HFFc6 (cell line): Measurements from ENCODE around the gene NBEAL2. TPM values are rescaled to one million over a fixed set of nuclear protein-coding genes. Genes with fewer than 3 reads are reported as not detected.

Source experiments
- DNase-seq: peaks from one replicate; pipeline ENCODE4 v3.0.0-alpha.2; 2018
- H3K27ac Mint-ChIP-seq: 2 replicates; pipeline ENCODE4 v1.8.0; 2020; ENCODE audit warnings: mild to moderate bottlenecking, mixed read lengths
- H3K27me3 Mint-ChIP-seq: 2 replicates; pipeline ENCODE4 v1.8.0; 2021; ENCODE audit warnings: mild to moderate bottlenecking, moderate library complexity, mixed read lengths; ENCODE audit not compliant: insufficient read depth
- H3K36me3 Mint-ChIP-seq: 2 replicates; pipeline ENCODE4 v1.8.0; 2021; ENCODE audit warnings: low read depth, mixed read lengths
- H3K4me1 Mint-ChIP-seq: 2 replicates; pipeline ENCODE4 v1.8.0; 2020; ENCODE audit warnings: low read depth, mixed read lengths
- H3K4me3 Mint-ChIP-seq: 2 replicates; pipeline ENCODE4 v1.8.0; 2020; ENCODE audit warnings: mild to moderate bottlenecking, moderate library complexity, mixed read lengths
- H3K9me3 Mint-ChIP-seq: 2 replicates; pipeline ENCODE4 v1.8.0; 2020; ENCODE audit warnings: mild to moderate bottlenecking, mixed read lengths
- total RNA-seq, 6 experiments: library from RNA; stranded (reverse); fragmentation: NEBNext Ultra II Directional; extraction: Animal tissue kit (Norgen Biotek cat#: 25700); gene quantifications; 2 replicates in 1 of 6; 3 replicates in 5 of 6; pipeline ENCODE4 v1.2.3, GENCODE V29; 2021
- TF ChIP-seq, protein P1 (sequence below): fragments of 200-600 bp; sonication (generic); IDR thresholded peaks from 2 replicates; pipeline ENCODE4 v1.5.0; 2021; ENCODE audit warnings: antibody characterized with exemption, mild to moderate bottlenecking

Gene NBEAL2
- total RNA-seq, 6 experiments from 2014 or later: 5.3 to 7.6 (median 5.8) TPM

- TF ChIP-seq, protein P1, sequence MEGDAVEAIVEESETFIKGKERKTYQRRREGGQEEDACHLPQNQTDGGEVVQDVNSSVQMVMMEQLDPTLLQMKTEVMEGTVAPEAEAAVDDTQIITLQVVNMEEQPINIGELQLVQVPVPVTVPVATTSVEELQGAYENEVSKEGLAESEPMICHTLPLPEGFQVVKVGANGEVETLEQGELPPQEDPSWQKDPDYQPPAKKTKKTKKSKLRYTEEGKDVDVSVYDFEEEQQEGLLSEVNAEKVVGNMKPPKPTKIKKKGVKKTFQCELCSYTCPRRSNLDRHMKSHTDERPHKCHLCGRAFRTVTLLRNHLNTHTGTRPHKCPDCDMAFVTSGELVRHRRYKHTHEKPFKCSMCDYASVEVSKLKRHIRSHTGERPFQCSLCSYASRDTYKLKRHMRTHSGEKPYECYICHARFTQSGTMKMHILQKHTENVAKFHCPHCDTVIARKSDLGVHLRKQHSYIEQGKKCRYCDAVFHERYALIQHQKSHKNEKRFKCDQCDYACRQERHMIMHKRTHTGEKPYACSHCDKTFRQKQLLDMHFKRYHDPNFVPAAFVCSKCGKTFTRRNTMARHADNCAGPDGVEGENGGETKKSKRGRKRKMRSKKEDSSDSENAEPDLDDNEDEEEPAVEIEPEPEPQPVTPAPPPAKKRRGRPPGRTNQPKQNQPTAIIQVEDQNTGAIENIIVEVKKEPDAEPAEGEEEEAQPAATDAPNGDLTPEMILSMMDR: no peak
- H3K9me3 Mint-ChIP-seq: no peaks in the 10 kb centered on the region
- peaks cover 61% of the 10 kb centered on the region for H3K4me1 Mint-ChIP-seq
- H3K27me3 Mint-ChIP-seq: no peaks in the 10 kb centered on the region; the same call in 1 of the 2 replicates
- H3K36me3 Mint-ChIP-seq: peaks cover 4% of the 10 kb centered on the region
- DNase-seq: no peak
- no peak overlapping the region for H3K27ac Mint-ChIP-seq
- H3K4me3 Mint-ChIP-seq: no peak overlapping the region
Observed at GRCh38 chr3:46952813-46953212, 26.7 kb upstream of the NBEAL2 start.

GRCh38 chr3:46953234-46954010 is 26.0 kb upstream of the NBEAL2 start:
- Mint-ChIP-seq H3K4me3 (no peak overlapping the region), H3K27me3 (no peaks in the 10 kb centered on the region; the same call in 1 of the 2 replicates), H3K36me3 (no peaks in the 10 kb centered on the region), H3K27ac (0 out of 2 replicates have a peak overlapping the region, but pooled peaks have one; percentile 22), H3K4me1 (peaks cover 56% of the 10 kb centered on the region), H3K9me3 (no peaks in the 10 kb centered on the region)
- TF ChIP-seq, protein P1: no peak
- no peak for DNase-seq

DNA sequence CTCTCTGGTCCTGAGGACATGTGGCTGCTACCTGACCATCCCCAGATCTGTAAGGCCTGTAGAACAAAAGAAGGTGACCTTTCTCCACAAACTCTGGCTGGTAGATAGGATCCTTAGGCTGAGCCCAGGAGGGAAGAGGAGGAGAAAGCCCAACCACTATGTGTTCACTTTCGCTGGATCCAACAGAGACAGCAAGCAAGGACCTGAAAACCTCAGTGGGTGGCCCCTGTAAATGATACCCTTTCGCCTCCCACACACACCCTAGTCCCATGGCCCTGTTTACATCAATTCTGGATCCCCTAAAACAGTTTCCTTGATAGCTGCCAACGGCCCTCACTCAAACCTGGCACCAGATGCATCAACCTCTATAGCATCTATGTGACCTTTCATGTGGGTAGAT is 25.3 kb upstream of the NBEAL2 start:
- TF ChIP-seq, protein P1: no peak
- DNase-seq: no peak
- H3K27ac Mint-ChIP-seq: no peak overlapping the region
- peaks cover 56% of the 10 kb centered on the region for H3K4me1 Mint-ChIP-seq
- no peaks in the 10 kb centered on the region; the same call in 1 of the 2 replicates for H3K27me3 Mint-ChIP-seq
- no peak overlapping the region for H3K4me3 Mint-ChIP-seq
- no peaks in the 10 kb centered on the region for H3K9me3 Mint-ChIP-seq
- no peaks in the 10 kb centered on the region for H3K36me3 Mint-ChIP-seq

GRCh38 chr3:46955157-46955556 is 24.3 kb upstream of the NBEAL2 start:
- TF ChIP-seq, protein P1: no peak
- Mint-ChIP-seq H3K36me3 (no peaks in the 10 kb centered on the region), H3K9me3 (no peaks in the 10 kb centered on the region), H3K4me1 (peaks cover 59% of the 10 kb centered on the region), H3K27ac (peak overlapping the region; percentile 51), H3K27me3 (no peaks in the 10 kb centered on the region; the same call in 1 of the 2 replicates), H3K4me3 (no peak overlapping the region)
- DNase-seq: no peak

- no peak overlapping the region for H3K4me3 Mint-ChIP-seq
- peaks cover 65% of the 10 kb centered on the region for H3K4me1 Mint-ChIP-seq
- TF ChIP-seq, protein P1: no peak
- no peak for DNase-seq
- no peaks in the 10 kb centered on the region for H3K9me3 Mint-ChIP-seq
- no peaks in the 10 kb centered on the region; the same call in 1 of the 2 replicates for H3K27me3 Mint-ChIP-seq
- H3K36me3 Mint-ChIP-seq: no peaks in the 10 kb centered on the region
- no peak overlapping the region for H3K27ac Mint-ChIP-seq
Observed at GRCh38 chr3:46955801-46956259, 23.6 kb upstream of the NBEAL2 start.
